ENCODE results near the gene IMPA2.

DNA sequence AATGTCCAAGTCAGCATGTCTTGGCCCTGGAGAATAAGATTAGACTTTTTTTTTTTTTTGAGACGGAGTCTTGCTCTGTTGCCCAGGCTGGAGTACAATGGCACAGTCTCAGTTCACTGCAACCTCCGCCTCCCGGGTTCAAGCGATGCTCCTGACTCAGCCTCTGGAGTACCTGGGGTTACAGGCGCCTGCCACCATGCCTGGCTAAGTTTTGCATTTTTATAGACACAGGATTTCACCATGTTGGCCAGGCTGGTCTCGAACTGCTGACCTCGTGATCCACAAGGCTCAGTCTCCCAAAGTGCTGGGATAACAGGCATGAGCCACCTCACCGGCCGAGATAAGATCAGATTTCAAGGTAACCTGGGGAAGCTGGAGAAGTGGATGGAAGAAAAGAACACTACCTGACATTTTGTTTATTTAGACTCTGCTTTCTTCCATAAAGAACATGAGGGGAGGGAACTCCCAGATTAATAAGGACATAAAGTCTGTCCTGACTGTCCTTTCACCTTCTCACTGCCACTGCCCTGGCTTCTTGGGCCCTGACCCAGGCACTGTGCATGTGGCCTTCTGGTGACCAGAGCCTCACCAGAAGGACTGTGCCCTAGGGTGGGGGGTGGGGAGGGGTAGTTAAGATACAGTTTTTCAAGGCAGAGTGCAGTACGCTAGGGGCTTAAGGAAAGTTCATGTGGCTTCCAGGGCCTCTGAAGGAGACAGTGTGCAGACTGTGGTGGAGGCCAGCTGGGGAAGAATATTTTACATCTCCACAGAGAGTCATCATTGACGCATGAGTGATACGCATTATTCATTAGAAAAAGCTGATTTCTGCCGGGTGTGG, 4.8 kb upstream of the IMPA2 start:
- no peak for TF ChIP-seq CTCF (IDR thresholded peaks at IDR 0.05)
- TF ChIP-seq EZH2phosphoT487 (IDR thresholded peaks at IDR 0.05): no peak

Measured in neural progenitor cell (in vitro differentiated cells).